GM12878 (cell line): ENCODE results near the gene WHRN. TPM values are rescaled to one million over a fixed set of nuclear protein-coding genes. Genes with fewer than 3 reads are reported as not detected.

Experiments
- ATAC-seq: fragments of 200-7000 bp; cut with Tn5 transposase; 3 replicates; pipeline ENCODE4 v1.9.1; 2020; ENCODE audit warnings: mild to moderate bottlenecking, moderate library complexity
- BruUV-seq: library from RNA; stranded (reverse); fragments of 400-500 nt; replicated peaks from 2 replicates; lab custom pipeline; 2021; lab: Mats Ljungman, UMichigan
- CTCF ChIA-PET: fragments of 300-600 bp; sonication (Branson Sonifier 250); formaldehyde crosslinking; extraction: SDS; loops from one replicate; lab custom pipeline; 2021; ENCODE audit warnings: inconsistent platforms; lab: Yijun Ruan, JAX
- POLR2A ChIA-PET: fragments of 350-600 bp; formaldehyde crosslinking; extraction: SDS; loops from one replicate; lab custom pipeline; 2021; ENCODE audit warnings: inconsistent platforms; lab: Charles Lee
- RAD21 ChIA-PET: fragments of 300-600 bp; sonication (Branson Sonifier 250); formaldehyde crosslinking; loops from one replicate; lab custom pipeline; 2023; ENCODE audit warnings: antibody characterized with exemption; ENCODE audit not compliant: unreplicated experiment; lab: Charles Lee
- SMC1A ChIA-PET: fragments of 300-600 bp; sonication (Branson Sonifier 250); formaldehyde crosslinking; loops from one replicate; lab custom pipeline; 2023; ENCODE audit not compliant: unreplicated experiment, uncharacterized antibody; lab: Charles Lee
- DNase-seq: peaks from one replicate; pipeline ENCODE4 v3.0.0-alpha.2; 2011; ENCODE audit warnings: low read depth, low spot score
- FAIRE-seq: peaks from 3 replicates; lab custom pipeline; 2011; peaks lifted over from hg19 to GRCh38; lab: Jason Lieb, UNC
- H2AFZ ChIP-seq: 2 replicates; pipeline ENCODE4 v1.6.0; 2011; ENCODE audit warnings: low read depth, low read length, control low read depth; ENCODE audit not compliant: control insufficient read depth
- H3K27ac ChIP-seq: 2 replicates; pipeline ENCODE4 v1.5.1; 2011; ENCODE audit warnings: control low read depth; ENCODE audit not compliant: control insufficient read depth, insufficient read depth
- H3K27me3 ChIP-seq, 2 experiments: replicated peaks in 1 of 2; 2 replicates each; pipeline versions ENCODE4 v1.6.0 to v1.6.1; 2011; ENCODE audit warnings: low read length in 1 of 2; ENCODE audit not compliant: control insufficient read depth in 2 of 2, insufficient read depth in 2 of 2
- H3K36me3 ChIP-seq, 2 experiments: 2 replicates each; pipeline ENCODE4 v1.5.1; 2011; ENCODE audit warnings: low read length in 1 of 2; ENCODE audit not compliant: control insufficient read depth in 2 of 2, insufficient read depth in 2 of 2
- H3K4me1 ChIP-seq: 2 replicates; pipeline ENCODE4 v1.6.1; 2011; ENCODE audit warnings: mild to moderate bottlenecking, low read length, moderate library complexity, mixed read lengths; ENCODE audit not compliant: control insufficient read depth, insufficient read depth
- H3K4me2 ChIP-seq: 2 replicates; pipeline ENCODE4 v1.6.0; 2011; ENCODE audit warnings: control low read depth; ENCODE audit not compliant: control insufficient read depth, insufficient read depth
- H3K4me3 ChIP-seq: fragments of 200-600 bp; sonication (generic); 2 replicates; pipeline ENCODE4 v1.5.1; 2016
- H3K79me2 ChIP-seq: 2 replicates; pipeline ENCODE4 v1.6.0; 2011; ENCODE audit warnings: low read length; ENCODE audit not compliant: control insufficient read depth, insufficient read depth
- H3K9ac ChIP-seq: 2 replicates; pipeline ENCODE4 v1.8.0; 2011; ENCODE audit warnings: low read length, control low read depth, mixed read lengths; ENCODE audit not compliant: control insufficient read depth, insufficient read depth
- H3K9me3 ChIP-seq: replicated peaks from 3 replicates; pipeline ENCODE4 v1.5.1; 2011; ENCODE audit warnings: mild to moderate bottlenecking, low read length; ENCODE audit not compliant: control insufficient read depth, insufficient read depth
- H4K20me1 ChIP-seq: 2 replicates; pipeline ENCODE4 v1.6.0; 2011; ENCODE audit not compliant: control insufficient read depth, insufficient read depth
- BCL11A ChIP-seq: IDR thresholded peaks from 2 replicates; pipeline ENCODE4 v1.6.1; 2011; ENCODE audit warnings: low read depth, low read length
- CHD4 ChIP-seq: fragments of 200-600 bp; sonication (generic); IDR thresholded peaks from 2 replicates; pipeline ENCODE4 v1.6.1; 2016; ENCODE audit warnings: mild to moderate bottlenecking
- GATAD2B ChIP-seq: fragments of 450-650 bp; conservative IDR thresholded peaks from 2 replicates; pipeline ENCODE4 v1.6.1; 2017; ENCODE audit warnings: low read depth, mild to moderate bottlenecking, moderate library complexity
- HDAC6 ChIP-seq: fragments of 200-600 bp; sonication (generic); IDR thresholded peaks from one replicate; pipeline ENCODE4 v1.8.0; 2017; ENCODE audit warnings: antibody characterized with exemption; ENCODE audit not compliant: unreplicated experiment
- MYB ChIP-seq: fragments of 150-350 bp; IDR thresholded peaks from 2 replicates; pipeline ENCODE4 v1.6.1; 2014; ENCODE audit warnings: mild to moderate bottlenecking, low read depth, low read length, borderline replicate concordance
- NR2C1 ChIP-seq: fragments of 450-650 bp; IDR thresholded peaks from 2 replicates; pipeline ENCODE4 v1.6.1; 2017; ENCODE audit warnings: antibody characterized with exemption, mild to moderate bottlenecking, moderate library complexity
- POU2F2 ChIP-seq: IDR thresholded peaks from 3 replicates; pipeline ENCODE4 v1.6.1; 2011; ENCODE audit warnings: low read depth, mild to moderate bottlenecking, low read length, borderline replicate concordance
- ZBED1 ChIP-seq: IDR thresholded peaks from 2 replicates; pipeline ENCODE4 v1.6.1; 2016; ENCODE audit warnings: borderline replicate concordance
- WGBS: methylation state at CpG from one replicate; pipeline ENCODE4 v1.1.6; 2016; ENCODE audit warnings: low lambda C conversion rate; ENCODE audit not compliant: insufficient replicate concordance, insufficient coverage; ENCODE audit errors: missing lambda C conversion rate; 5-methylcytosine and 5-hydroxymethylcytosine counted together
- in situ Hi-C: fragments of 300-500 bp; cut with MboI; formaldehyde crosslinking; loops from 9 replicates; pipeline ENCODE4 v1.14.3; 2018; ENCODE audit warnings: mixed read lengths
- intact Hi-C: fragments of 100-400 bp; cut with micrococcal nuclease; formaldehyde crosslinking; loops from one replicate; pipeline ENCODE4 v1.14.2; 2022; ENCODE audit not compliant: unreplicated experiment
- polyA plus RNA-seq, 11 experiments: library from polyadenylated mRNA; depleted of rRNA in 4 of 11; unstranded in 6 of 11; stranded (reverse) in 5 of 11; fragments of >200 nt; fragmentation: Nextera tagmentation in 4 of 11; fragmentation: Illumina TruSeq in 1 of 11; extraction: Ambion mirVana in 4 of 11; extraction: Trizol in 1 of 11; gene quantifications; 1 replicate in 1 of 11; 2 replicates in 10 of 11; pipeline versions ENCODE4 v1.2.1 to v1.2.3, GENCODE V29; 2011 to 2016; ENCODE audit warnings: inconsistent platforms in 2 of 11, missing spikeins in 2 of 11, low read depth in 1 of 11
- total RNA-seq, 4 experiments: library from RNA; depleted of rRNA in 3 of 4; stranded (reverse); fragments of >200 nt in 3 of 4; fragmentation: Illumina TruSeq in 1 of 4; extraction: Trizol in 1 of 4; gene quantifications; 2 replicates each; pipeline versions ENCODE4 v1.2.1 to v1.2.3, GENCODE V29; 2013 to 2021
- TF ChIP-seq, protein P1 (sequence below): IDR thresholded peaks from 2 replicates; pipeline ENCODE4 v1.6.1; 2012; ENCODE audit warnings: low read length, inconsistent platforms
- TF ChIP-seq, protein P2 (sequence below): fragments of 450-650 bp; formaldehyde crosslinking; IDR thresholded peaks from 2 replicates; pipeline ENCODE4 v1.4.0; 2020; ENCODE audit warnings: mild to moderate bottlenecking, moderate library complexity
- TF ChIP-seq, protein P3 (sequence below): fragments of 450-650 bp; IDR thresholded peaks from 2 replicates; pipeline ENCODE4 v1.6.1; 2018; ENCODE audit warnings: mild to moderate bottlenecking, low read depth, moderate library complexity; ENCODE audit not compliant: partially characterized antibody
- TF ChIP-seq, protein P4 (sequence below): IDR thresholded peaks from 2 replicates; pipeline ENCODE4 v1.6.1; 2012; ENCODE audit warnings: mild to moderate bottlenecking, low read depth, low read length

The WHRN gene
- total and polyA plus RNA-seq, 10 of the 15 experiments (the other 5 are each of a cell fraction or from before 2014, with no cell fraction given) = 0.04 to 18.2 (median 0.68) TPM; not detected in 1

DNA sequence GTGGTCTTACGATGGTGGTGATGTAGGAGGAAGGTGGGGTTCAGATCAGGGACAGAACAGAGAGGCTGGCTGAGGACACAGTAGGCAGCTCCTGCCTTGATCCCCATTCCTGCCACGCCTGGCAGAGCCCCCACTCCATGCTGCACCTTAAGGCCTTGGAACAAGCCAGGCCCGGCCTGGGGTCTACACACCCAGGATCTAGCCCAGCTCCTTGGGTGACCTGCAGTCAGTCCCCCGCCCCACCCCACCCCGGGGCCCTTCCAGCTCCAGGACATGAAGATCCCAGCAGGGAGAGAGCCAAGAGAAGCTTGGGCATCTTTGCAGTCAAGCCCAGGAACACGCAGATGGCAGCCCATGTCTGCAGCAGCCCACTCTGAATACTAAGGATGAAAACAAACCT is 34.7 kb downstream of the WHRN start:
- ChIA-PET RAD21 (no interaction called here), SMC1A (no interaction called here), CTCF (no interaction called here), POLR2A (no interaction called here)
- in situ Hi-C loops = no loop called here
- Histone ChIP-seq H3K9me3 (no peaks in the 10 kb centered on the region; the same call in 2 of the 3 replicates), H3K27ac (no peak overlapping the region), H3K36me3 (no peaks in the 10 kb centered on the region; a peak in 1 of 4 replicates), H3K4me1 (no peaks in the 10 kb centered on the region), H3K4me2 (no peak overlapping the region), H4K20me1 (no peaks in the 10 kb centered on the region), H3K9ac (no peak overlapping the region), H2AFZ (no peak overlapping the region), H3K79me2 (no peaks in the 10 kb centered on the region), H3K4me3 (no peak overlapping the region), H3K27me3 (peaks cover 0 to 2% of the 10 kb centered on the region in 2 experiments; a peak in 2 of 4 replicates)
- 25% methylated on average over 5 of the region's 6 CpGs for WGBS
- BruUV-seq = no TSS peak
- no peak for DNase-seq
- ATAC-seq = no peak
- no peak for FAIRE-seq
- intact Hi-C loops = no loop called here
- TF ChIP-seq POU2F2 (no peak), MYB (no peak), NR2C1 (no peak), ZBED1 (no peak), GATAD2B (no peak), BCL11A (no peak), HDAC6 (no peak), CHD4 (no peak)
- TF ChIP-seq, protein P1, sequence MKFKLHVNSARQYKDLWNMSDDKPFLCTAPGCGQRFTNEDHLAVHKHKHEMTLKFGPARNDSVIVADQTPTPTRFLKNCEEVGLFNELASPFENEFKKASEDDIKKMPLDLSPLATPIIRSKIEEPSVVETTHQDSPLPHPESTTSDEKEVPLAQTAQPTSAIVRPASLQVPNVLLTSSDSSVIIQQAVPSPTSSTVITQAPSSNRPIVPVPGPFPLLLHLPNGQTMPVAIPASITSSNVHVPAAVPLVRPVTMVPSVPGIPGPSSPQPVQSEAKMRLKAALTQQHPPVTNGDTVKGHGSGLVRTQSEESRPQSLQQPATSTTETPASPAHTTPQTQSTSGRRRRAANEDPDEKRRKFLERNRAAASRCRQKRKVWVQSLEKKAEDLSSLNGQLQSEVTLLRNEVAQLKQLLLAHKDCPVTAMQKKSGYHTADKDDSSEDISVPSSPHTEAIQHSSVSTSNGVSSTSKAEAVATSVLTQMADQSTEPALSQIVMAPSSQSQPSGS = no peak
- TF ChIP-seq, protein P2, sequence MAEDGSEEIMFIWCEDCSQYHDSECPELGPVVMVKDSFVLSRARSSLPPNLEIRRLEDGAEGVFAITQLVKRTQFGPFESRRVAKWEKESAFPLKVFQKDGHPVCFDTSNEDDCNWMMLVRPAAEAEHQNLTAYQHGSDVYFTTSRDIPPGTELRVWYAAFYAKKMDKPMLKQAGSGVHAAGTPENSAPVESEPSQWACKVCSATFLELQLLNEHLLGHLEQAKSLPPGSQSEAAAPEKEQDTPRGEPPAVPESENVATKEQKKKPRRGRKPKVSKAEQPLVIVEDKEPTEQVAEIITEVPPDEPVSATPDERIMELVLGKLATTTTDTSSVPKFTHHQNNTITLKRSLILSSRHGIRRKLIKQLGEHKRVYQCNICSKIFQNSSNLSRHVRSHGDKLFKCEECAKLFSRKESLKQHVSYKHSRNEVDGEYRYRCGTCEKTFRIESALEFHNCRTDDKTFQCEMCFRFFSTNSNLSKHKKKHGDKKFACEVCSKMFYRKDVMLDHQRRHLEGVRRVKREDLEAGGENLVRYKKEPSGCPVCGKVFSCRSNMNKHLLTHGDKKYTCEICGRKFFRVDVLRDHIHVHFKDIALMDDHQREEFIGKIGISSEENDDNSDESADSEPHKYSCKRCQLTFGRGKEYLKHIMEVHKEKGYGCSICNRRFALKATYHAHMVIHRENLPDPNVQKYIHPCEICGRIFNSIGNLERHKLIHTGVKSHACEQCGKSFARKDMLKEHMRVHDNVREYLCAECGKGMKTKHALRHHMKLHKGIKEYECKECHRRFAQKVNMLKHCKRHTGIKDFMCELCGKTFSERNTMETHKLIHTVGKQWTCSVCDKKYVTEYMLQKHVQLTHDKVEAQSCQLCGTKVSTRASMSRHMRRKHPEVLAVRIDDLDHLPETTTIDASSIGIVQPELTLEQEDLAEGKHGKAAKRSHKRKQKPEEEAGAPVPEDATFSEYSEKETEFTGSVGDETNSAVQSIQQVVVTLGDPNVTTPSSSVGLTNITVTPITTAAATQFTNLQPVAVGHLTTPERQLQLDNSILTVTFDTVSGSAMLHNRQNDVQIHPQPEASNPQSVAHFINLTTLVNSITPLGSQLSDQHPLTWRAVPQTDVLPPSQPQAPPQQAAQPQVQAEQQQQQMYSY (CRISPR knock-in tag) = no peak
- TF ChIP-seq, protein P3, sequence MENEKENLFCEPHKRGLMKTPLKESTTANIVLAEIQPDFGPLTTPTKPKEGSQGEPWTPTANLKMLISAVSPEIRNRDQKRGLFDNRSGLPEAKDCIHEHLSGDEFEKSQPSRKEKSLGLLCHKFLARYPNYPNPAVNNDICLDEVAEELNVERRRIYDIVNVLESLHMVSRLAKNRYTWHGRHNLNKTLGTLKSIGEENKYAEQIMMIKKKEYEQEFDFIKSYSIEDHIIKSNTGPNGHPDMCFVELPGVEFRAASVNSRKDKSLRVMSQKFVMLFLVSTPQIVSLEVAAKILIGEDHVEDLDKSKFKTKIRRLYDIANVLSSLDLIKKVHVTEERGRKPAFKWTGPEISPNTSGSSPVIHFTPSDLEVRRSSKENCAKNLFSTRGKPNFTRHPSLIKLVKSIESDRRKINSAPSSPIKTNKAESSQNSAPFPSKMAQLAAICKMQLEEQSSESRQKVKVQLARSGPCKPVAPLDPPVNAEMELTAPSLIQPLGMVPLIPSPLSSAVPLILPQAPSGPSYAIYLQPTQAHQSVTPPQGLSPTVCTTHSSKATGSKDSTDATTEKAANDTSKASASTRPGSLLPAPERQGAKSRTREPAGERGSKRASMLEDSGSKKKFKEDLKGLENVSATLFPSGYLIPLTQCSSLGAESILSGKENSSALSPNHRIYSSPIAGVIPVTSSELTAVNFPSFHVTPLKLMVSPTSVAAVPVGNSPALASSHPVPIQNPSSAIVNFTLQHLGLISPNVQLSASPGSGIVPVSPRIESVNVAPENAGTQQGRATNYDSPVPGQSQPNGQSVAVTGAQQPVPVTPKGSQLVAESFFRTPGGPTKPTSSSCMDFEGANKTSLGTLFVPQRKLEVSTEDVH = no peak
- TF ChIP-seq, protein P4, sequence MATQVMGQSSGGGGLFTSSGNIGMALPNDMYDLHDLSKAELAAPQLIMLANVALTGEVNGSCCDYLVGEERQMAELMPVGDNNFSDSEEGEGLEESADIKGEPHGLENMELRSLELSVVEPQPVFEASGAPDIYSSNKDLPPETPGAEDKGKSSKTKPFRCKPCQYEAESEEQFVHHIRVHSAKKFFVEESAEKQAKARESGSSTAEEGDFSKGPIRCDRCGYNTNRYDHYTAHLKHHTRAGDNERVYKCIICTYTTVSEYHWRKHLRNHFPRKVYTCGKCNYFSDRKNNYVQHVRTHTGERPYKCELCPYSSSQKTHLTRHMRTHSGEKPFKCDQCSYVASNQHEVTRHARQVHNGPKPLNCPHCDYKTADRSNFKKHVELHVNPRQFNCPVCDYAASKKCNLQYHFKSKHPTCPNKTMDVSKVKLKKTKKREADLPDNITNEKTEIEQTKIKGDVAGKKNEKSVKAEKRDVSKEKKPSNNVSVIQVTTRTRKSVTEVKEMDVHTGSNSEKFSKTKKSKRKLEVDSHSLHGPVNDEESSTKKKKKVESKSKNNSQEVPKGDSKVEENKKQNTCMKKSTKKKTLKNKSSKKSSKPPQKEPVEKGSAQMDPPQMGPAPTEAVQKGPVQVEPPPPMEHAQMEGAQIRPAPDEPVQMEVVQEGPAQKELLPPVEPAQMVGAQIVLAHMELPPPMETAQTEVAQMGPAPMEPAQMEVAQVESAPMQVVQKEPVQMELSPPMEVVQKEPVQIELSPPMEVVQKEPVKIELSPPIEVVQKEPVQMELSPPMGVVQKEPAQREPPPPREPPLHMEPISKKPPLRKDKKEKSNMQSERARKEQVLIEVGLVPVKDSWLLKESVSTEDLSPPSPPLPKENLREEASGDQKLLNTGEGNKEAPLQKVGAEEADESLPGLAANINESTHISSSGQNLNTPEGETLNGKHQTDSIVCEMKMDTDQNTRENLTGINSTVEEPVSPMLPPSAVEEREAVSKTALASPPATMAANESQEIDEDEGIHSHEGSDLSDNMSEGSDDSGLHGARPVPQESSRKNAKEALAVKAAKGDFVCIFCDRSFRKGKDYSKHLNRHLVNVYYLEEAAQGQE = no peak
